Measurements from ENCODE around the gene NRSN2.
"Not testable (repeated sequence)": the region's sequence is repeated elsewhere in the genome, so short reads cannot be mapped to it uniquely, and the experiment has no call there.

Gene NRSN2

DNA sequence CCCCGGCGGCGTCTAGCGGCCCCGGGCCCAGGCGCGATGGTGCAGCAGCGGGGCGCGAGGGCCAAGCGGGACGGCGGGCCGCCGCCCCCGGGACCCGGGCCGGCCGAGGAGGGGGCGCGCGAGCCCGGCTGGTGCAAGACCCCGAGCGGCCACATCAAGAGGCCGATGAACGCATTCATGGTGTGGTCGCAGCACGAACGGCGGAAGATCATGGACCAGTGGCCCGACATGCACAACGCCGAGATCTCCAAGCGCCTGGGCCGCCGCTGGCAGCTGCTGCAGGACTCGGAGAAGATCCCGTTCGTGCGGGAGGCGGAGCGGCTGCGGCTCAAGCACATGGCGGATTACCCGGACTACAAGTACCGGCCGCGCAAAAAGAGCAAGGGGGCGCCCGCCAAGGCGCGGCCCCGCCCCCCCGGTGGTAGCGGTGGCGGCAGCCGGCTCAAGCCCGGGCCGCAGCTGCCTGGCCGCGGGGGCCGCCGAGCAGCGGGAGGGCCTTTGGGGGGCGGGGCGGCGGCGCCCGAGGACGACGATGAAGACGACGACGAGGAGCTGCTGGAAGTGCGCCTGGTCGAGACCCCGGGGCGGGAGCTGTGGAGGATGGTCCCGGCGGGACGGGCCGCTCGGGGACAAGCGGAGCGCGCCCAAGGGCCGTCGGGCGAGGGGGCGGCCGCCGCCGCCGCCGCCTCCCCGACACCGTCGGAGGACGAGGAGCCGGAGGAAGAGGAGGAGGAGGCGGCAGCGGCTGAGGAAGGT, 20.8 kb upstream of the NRSN2 start:
- peak in 1 of 2 donors; percentile 29 for DNase-seq

DNA sequence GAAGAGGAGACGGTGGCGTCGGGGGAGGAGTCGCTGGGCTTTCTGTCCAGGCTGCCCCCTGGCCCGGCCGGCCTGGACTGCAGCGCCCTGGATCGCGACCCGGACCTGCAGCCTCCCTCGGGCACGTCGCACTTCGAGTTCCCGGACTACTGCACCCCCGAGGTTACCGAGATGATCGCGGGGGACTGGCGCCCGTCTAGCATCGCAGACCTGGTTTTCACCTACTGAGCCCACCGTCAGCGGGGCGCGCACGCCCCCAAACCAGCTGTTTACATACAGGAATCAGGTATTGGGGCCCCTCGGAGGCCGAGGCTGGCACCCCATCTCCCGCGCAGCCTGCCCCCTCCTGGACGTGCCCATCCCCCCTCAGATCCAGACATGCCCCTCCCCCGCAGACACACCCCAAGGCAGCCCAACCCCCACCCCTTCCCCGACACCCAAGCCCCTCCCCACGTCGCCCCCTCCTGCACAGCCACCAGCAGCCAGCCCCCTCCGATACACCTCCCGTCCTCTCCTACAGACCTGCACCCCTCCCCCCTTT, 20.2 kb upstream of the NRSN2 start:
- no peak for DNase-seq

DNA sequence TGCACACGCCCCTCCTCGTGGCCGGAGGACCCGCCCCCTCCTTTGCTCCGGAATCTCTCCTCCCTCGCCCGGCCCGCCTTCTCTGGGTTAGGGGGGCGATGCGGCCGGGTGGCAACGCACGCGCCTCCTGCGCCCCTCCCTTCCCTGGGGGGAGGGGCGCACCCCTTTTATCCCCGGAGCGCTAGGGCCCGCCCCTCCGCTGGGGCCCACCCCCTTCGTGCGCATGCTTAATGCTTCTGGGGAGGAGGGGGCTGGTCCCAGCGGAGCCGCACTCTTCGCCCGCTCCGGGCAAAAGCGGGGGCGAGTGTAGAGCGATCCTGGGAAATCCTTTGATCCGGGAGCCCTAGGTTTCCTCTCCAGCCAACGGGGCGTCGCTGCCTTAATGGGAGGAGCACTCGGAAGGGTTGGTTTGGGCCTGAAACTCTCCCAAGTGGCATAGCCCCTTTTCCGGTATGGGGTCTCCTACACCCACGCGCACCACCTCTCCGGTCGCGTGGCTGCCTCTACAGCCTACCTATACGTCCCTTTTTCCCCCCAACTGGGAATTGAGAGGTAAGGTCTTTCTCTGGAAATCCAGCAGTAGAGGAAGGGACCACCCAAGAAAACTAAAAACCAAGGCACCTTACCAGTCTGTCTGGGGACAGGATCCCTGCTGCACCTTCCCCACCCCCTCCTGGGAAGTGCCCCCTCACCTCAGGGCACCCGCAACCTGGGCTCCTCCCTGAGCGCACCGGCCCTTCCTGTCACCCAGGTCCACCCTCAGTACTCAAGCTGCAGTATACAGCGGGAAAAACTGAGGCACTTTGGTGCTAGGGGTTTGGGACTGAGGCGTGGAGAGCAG, 19.5 kb upstream of the NRSN2 start:
- DNase-seq: peak in 1 of 2 donors; percentile 48

DNA sequence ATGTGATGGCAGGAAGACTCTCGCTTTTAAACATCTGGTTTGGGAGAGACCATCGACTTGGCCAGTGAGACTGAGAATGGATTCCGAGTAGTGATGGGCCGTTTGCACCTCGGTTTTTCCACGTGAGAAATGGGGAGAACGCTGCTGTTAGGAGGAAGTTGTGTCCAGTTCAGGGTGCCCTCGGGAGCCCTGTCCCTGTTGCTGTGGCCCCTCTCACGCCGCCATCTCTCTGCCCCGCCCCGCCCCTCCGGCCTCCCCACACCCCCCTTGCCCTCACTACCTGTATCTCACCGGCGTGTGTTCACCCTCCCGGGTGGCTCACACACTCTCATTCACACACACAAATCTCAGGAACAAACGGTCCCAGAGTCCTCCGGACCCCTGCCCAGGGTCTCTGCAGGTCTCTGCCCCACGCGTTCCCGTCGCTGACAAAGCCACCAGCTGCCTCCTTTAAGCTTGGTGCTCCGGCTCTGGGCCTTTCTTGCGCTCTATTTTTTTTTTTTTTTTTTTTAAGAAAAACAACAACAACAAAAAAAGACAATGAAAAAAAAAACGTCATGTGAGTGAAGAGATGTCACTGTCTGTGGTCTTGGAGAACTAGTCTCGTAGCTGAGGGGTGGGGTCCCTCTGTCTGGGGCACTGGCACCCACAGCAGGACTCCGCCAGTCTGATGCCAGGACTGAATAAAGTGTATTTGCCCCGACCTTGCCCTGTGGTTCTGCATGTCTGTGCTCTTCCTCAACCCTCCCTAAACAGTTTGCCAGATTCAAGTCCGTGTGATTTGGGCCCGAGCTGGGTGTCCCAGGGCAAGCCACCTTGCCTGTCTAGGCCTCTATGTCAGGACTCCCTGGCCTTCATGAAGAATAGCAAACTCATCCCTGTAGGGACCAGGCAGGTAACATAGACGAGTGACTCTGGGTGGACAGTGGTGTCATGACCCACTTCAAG, 18.6 kb upstream of the NRSN2 start:
- DNase-seq: no peak

DNA sequence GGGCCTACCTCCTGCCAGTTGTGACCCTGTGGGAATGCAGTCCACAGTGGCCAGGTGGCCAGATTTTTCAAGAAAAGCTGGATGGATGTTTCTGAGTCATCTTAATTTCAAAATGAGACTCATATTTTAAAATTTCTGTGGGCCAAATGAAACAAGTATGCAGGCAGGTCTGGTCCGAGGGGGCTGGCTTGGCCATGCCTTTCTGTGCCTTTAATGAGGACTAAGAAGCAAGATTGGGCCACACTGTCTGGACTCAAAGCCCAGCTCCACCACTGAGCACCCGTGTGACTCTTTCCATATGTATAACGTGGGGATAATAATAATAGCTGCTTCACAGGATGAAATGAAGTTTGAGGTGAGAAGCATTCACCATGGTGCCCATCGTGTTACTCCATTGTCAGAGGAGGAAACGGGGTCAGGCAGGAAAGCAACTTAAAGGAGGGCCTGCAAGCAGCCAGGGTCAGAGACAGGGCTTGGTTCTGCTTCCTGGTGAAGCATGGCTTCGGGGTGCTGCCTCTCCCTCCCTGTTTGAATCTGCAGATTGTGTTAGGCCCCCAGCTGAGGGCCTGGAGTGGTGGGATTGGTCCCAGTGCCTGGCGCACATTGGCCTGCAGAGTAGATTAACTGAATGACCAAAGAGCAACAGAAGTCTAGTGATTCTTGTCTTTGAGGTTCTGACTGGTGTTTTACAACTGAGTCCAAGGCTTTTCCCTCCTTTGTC, 17.8 kb upstream of the NRSN2 start:
- no peak for DNase-seq

DNA sequence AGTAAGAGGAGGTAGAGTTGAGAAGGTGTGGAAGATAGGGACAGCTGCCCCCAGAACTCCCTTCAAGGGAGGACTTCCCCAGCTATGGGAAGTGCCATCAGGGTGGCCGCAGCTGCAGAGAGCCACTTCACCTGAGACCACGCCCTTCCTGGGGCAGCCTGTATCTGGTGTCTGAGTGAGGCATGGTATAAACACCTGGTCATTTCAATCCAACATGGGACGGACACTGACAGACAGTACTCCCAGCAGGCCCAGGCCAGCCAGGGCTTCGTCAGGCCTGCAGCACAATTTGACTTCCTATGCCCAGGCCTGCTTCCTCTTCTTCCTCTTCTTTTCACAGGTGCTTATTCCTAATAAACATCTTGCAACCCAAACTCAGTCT, 17.1 kb upstream of the NRSN2 start:
- no peak for DNase-seq

DNA sequence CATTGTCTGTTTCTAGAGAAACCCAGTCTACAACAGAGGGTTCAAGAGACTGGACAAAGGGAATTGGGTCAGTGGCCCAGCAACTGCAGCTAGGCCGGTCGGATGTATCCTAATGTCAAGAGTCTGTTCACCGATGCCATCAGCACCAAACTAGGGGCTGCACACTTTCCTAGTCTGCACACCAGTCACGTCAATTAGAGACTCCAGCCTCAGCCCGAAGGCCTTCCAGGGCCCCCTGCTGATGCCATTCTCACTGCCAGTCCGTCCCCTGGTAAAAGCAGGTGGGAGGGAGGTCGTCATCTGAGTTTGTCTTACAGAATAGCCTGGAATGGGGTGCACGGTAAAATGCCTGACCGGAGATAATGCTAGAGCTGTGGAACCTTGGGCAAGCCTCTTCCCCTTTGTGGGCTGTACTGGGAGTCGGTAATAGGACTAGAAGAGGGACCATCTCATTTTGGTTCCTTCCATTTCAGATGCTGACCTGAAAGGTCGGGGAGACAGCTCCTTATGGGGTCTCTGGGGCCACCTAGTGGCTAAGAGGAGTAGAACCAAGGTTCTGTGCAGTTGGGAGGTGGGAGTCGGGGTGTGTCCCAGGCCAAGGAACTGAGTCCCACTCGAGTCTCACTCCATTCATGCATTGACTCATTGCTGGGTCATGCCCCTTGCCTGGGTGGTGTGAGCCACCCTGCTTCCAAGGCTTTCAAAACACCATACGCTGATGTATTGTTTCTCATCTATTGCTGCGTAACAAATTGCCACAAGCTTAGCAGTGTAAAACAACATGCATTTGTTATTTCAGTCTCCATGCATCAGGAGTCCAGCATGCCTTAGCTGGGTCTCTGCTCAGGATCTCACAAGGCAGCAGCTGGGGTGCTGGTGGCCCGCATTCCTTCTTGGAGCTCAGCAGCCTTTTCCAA, 16.4 kb upstream of the NRSN2 start:
- DNase-seq: peak; percentile 85 to 92

DNA sequence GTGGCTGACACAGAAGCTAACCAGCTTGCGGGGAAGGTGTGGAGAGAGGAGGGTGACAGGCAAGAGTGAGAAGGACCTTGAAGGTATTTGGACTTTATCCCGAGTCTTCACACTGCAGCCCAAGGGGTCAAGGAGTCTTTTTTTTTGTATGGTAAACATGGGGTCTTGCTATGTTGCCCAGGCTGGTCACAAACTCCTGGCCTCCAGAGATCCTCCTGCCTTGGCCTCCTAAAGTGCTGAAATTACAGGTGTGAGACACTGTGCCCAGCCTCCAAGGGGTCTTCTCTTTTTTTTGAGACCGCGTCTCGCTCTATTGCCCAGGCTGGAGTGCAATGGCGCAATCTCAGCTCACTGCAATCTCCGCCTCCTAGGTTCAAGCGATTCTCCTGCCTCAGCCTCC, 12.3 kb upstream of the NRSN2 start:
- DNase-seq: no peak

DNA sequence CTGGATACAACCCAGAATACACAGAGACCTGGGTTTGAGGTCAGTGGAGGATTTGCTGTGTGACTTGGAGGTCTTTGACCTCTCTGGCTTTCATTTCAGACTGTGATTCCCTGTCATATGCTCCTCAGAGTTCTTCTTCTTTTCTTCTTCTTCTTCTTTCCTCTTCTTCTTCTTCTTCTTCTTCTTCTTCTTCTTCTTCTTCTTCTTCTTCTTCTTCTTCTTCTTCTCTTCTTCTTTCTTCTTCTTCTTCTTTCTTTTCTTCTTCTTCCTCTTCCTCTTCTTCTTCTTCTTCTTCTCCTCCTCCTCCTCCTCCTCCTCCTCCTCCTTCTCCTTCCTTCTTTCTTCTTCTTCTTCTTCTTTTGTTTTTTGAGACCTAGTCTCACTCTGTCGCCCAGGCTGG, 10.9 kb upstream of the NRSN2 start:
- not testable (repeated sequence) for DNase-seq

DNA sequence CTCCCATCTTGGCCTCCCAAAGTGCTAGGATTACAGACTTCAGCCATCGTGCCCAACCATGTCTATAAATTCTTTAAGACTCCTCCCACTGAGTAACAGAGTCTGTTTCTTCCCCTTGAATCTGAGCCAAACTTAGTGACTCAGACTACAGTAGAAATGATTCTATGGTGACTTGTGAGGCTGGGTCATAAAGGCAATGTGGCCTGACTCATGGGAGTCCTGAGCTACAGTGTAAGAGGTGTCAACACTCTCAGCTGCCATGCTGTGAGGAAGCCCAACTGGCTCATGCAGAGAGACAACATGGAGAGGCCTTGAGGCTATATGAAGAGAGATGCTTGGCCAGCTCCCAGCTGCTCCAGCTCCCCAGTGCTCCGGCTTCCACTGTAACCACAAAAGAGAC, 5.2 kb upstream of the NRSN2 start:
- DNase-seq: peak; percentile 59 to 82

DNA sequence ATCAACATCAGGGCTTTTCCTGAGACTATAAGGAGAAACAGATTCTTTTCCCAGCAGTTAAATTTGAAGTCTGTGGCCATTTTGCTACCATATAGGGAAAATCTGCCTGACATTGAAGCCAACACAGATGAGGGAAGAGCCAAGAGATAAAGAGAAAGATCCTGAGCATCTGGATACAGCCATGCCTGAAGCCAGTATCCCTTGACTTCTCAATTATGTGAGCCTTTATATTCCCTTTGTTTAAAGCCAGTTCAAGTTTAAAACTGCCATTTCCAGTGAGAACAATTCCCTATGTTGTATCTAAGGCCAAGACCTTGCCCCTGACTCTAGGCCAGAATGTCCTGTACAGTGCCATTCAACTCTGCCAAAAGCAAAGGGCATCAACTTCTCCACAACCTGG, 3.8 kb upstream of the NRSN2 start:
- no peak for DNase-seq

DNA sequence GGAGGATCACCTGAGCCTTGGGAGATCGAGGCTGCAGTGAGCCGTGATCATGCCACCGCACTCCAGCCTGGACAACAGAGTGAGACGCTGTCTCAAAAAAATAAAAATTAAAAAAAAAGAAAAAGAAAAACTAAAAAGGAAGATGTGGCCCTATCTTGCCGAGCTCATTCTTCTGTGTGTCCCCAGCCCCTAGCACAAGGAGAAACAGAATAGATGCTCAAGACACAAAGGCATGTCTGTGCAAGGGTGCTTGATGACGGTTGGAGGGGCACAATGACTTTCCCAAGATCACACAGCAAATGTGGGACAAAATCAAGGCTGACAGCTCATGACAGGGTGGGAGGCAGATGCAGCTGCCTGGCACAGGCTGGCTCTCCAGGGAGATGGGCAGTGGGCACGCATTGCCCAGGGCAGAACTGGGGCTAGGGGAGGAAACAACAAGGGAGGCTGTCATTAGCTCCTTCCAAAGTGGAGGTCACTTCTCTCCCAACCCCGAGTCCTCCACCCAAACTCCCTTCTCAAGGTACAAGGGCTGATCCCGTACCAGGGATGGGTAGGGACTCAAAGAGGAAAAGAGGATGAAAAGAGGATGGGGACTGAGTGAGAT, 775 bp upstream of the NRSN2 start:
- no peak for DNase-seq

DNA sequence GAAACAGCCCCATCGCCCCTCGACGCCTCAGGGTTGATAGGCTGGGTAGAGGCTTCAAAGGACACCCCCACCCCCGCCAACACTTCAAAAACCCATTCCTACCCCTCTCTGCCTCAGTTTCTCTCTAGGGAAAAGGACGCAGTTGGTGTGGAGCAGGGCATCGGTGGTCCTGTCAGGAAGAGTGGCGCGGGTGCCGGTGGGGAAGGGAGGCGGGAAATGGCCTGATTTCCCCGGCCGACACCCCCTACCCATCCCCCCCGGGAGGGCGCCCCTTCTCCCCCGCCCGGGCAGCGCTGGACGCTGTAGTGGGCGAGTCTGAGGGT, 367 bp downstream of the NRSN2 start:
- no peak for DNase-seq

DNA sequence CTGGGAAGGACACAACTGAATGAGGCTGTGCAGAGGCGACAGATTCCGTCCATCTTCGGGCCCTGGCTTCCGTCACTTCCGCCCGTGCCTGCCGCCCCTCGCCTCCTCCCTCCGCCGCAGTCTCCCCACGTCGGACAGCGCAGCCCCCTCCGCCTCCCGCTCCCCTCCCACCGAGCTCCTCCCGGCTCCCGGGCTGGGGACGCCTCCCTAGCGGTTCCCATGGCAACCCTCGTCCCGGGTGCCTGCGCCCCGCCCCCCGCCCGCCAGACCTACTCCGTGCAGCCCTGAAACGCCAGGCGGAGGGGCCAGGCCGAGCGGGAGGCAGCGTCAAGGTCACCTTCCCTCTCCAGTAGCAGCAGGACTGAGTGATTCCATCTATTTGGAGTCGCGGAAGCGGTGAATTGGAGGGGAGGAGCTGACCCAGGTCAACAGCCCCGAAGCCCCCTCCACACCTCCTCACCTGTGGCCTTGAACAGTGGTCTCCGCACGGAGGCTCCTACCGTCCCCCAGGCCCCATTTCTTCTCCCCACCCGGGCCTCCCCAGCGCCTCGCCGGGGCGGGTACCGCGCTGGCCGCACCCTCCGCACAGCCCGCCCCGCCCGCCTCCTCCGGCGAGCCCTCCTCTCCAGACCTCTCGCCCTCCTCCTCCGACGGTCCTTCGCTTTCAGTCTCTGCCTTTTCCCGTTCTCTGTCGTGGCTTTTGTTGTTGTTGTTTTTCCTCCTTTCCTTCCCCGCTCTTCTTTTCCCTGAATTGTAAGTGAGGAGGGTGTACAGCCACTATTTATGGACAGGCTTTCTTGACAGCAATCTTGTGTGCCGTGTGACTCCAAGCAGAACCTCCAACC, 951 bp downstream of the NRSN2 start:
- peak; percentile 59 to 64 for DNase-seq

DNA sequence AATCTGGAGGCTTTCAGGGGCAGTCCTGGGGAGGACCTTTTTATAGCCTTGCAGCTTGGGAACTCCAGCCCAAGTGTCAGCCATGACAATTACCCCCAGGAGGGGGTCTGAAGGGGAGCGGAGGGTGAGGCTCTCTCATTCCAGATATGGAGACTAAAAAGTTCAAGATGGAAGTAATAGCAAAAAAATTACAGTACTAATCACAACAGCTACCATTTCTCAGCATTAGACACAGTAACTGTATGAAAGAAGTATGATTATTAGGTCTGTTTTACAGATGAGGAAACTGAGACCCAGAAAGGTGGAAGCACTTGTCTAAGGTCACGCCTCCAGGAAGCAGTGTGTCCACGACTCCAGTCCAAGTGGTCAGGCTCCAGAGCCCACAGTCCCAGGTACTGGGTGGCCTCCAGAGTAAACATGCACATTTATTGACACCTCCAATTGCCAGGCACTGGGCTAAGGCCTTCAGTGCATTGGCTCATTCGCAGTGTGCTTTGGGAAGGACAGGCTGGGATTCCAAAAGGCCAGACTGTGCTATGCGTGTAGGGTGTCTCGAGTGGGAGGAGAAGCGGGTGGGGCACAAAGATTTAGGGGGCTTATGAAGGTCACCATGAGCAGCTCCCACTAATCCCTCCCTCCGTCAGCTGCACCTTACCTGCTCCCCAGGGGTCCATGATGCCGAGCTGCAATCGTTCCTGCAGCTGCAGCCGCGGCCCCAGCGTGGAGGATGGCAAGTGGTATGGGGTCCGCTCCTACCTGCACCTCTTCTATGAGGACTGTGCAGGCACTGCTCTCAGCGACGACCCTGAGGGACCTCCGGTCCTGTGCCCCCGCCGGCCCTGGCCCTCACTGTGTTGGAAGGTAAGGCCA, 2.3 kb downstream of the NRSN2 start:
- no peak for DNase-seq

DNA sequence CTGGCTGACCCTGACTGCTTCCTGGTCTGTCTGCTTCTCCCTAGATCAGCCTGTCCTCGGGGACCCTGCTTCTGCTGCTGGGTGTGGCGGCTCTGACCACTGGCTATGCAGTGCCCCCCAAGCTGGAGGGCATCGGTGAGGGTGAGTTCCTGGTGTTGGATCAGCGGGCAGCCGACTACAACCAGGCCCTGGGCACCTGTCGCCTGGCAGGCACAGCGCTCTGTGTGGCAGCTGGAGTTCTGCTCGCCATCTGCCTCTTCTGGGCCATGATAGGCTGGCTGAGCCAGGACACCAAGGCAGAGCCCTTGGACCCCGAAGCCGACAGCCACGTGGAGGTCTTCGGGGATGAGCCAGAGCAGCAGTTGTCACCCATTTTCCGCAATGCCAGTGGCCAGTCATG, 6.3 kb downstream of the NRSN2 start:
- DNase-seq: no peak

DNA sequence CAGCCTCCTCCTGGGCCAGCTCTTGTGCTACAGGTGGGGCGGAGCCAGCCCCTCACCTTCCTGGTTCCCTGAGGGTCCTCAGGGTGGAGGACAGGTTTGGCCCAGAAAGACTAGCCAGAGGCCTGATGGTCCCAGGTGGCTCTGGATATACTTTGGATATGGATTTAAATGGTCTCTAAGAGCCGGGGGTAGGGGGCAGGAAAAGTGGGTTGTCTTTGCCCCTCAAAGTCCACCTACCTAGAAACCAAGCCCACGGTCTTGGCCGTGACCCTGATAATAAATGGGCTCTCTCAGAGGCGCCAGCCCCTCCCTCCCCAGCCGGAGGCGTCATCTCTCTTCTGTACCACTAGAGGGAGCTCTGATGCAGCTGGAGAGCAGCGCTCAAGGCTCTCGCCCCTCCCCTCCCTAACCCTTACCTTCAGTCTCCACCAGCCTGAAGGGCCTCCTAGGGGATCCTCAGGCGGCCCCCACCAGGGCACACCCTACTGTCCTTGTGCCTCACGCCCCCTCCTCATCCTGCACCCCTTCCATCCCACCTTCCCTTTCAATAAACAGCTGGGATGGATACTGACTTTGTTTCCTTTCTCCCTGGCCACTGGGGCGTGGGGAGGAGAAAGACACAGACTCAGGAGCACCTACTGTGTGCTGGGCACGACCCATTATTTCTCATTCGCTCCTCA, 7.5 kb downstream of the NRSN2 start:
- DNase-seq: peak; percentile 60 to 94

DNA sequence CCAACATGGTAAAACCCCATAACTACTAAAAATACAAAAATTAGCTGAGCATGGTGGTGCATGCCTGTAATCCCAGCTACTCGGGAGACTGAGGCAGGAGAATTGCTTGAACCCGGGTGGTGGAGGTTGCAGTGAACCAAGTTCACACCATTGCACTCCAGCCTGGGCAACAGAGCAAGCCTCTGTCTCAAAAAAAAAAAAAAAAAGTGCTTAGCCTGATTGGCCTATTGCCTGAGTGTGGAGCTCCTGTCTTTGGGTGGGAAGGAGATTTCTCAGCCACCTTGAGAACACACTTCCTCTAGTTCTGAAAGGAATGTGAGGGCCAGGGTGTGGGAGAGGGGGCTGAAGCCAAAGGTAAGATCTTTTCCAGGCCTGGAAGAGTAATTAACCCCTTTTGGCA, 9.2 kb downstream of the NRSN2 start:
- DNase-seq: not testable (repeated sequence)
